MV-4-11 (cell line): ENCODE data around the gene TRAF1.

Experiments
- DNase-seq: peaks from one replicate; lab custom pipeline; 2025; lab: John Stamatoyannopoulos, UW

TRAF1 gene

DNA sequence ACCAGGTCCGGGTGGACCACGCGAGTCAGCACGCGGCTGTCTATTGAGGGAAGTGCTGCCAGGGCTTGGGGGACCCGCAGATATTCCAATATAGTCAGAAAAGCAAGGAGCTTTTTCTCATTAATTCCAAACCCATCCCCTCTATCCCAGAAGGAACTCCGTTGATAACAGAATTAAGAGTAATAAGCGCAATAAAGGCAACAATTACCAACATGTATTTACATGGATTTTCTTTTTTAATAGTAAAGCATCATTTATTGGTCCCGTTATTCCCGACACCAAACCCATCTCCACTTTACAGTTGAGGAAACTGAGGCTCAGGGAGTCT, 57.3 kb downstream of the TRAF1 start:
- no peak for DNase-seq

- DNase-seq: peak; percentile 97
These were observed 57.8 kb downstream of the TRAF1 start for GRCh38 chr9:120868676-120869359.

GRCh38 chr9:120868339-120868675, 58.3 kb downstream of the TRAF1 start:
- DNase-seq: peak; percentile 97

DNA sequence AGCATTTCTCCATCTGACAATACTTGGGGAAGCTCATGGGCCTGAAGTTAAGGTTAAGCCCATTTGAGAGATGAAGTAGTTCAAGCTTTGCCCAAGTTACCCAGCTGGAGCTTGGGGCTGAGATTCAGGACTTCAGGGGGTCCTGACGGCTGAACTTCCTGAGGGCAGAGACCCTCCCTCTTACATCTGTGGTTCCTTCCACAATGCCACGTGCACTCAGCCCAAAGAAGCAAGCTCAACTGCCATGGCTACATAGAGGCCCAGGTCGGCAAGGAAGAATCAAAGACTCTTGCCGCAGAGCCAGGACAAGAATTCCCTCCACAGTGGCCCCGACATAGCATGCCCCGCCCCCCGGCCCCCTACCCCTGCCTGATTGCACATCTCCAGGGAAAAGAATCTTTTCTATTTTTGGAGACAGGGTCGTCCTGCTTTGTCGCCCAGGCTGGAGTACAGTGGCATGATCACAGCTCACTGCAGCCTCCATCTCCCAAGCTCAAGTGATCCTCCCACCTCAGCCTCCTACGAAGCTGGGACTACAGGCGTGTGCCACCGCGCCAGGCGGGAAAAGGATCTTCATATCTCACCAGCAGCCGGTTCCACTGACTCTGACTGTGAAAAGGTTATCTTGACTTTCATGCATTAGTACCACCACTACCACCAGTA, 58.8 kb downstream of the TRAF1 start:
- DNase-seq: no peak

DNA sequence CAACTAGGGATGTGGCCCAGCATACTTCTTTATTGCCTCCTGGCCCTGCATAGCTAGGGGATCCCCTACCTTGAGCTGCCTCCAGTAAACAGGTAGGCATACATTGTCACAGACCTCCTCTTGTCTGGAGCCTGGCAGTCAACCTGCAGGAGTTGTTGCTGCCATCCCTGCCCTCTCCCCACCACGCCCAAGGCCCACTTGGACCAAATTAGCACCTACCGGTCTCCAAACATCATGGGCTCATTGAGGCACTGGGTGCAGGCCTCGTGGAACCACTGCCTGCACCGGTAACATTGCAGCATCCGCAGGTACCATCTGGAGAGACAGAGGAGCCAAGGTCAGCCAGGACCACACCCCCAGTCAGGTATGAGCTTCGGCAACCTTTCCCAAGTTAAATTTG, 59.9 kb downstream of the TRAF1 start:
- no peak for DNase-seq

- no peak for DNase-seq
These were observed 60.8 kb downstream of the TRAF1 start for GRCh38 chr9:120865809-120866208.

DNA sequence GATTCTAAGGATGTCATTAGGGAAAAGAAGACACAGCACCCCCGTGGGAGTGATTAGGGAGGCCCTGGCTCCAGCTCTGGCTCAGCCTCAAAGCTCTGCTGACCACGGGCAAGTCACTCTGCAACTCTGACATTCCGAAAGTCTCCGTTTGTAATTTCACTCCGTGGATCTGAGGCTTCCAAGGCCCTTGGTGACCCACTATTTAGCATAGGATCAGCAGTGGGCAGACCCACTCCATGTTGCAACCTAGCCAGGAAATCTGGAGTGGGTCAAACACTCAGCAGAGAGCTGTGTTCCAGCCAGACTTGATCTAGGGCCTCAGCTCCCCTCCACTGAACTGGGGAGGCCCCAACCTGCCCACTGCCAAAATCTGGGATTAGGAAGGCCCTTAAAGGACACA, 61.4 kb downstream of the TRAF1 start:
- no peak for DNase-seq

DNA sequence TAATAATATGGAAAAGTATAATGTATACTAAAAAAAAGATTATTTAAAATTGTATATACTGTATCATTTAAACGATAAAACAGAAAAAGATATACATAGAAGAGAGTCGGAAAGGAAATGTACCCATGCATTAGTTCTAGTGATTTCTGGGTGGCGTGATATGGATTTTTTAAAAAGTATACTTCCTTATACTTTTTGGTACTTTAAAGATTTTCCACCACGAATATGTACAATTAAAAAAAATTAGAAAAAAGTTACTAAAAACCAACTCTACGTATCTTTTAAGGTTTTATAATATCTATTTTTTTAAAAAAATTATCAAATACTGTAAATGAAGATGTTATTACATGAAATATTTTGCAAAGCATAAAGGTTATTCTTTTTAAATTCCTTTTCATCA, 61.9 kb downstream of the TRAF1 start:
- no peak for DNase-seq

- DNase-seq: no peak
These were observed 62.8 kb downstream of the TRAF1 start for GRCh38 chr9:120863833-120864232.

DNA sequence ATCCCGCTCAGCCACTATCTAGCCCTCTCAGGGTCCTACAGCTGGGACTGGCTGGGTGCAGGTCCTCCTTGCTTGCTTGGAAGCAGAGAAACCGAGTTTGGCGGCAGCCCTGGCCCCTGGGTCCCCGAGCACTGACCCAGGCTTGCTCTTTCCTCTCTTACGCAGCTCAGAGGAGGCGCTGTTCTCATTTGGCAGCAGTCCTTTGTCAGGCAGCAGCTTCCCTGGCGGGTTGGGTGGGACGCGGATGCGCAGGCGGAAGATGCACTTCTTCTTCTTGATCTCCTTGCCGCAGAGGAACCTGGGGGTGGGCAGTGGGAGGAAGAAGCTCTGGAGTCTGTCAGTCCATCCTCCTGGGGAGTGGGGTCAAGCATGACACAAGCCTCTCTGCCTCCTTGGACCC, 64.1 kb downstream of the TRAF1 start:
- no peak for DNase-seq

DNA sequence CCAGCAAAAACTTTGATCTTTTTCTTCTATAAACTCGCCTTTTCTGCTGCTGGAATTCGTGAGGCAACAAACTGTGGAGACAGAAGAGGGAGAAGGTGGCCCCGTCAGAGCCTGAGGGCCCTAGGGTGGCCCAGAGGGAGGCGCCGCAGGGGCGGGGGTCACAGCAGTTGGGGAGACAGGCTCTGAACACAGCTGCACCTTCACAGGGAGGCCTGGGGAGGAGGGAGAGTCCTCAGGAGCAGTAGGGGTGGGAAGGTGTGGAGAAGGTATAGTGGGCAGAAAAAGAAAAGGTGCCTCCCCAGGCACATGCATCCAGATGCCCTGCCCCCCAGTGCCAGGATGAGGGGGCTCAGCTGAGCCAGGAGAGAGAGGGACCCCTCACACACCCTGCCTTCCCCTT, 64.7 kb downstream of the TRAF1 start:
- DNase-seq: no peak

DNA sequence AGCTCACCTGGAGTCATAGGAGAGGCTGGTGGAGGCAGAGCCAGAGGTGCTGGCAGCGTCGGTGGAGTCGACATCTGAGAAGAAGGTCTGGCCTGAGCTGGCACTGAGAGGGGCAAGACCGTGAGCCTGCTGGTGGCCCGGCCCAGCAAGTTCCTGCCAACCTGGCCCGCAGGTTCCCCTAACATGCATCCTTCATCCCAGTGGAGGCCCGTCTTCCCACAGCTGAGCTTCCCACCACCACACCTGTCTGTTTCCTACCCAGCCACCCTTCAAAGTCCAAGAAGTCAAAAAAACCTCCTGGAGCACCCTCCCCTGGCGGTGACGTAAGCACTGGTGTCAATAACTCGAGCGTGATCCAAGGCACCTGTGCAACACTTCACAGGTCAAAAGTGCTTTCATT, 66.5 kb downstream of the TRAF1 start:
- DNase-seq: no peak

- DNase-seq: no peak
These were observed 67.2 kb downstream of the TRAF1 start for GRCh38 chr9:120859361-120859760.

GRCh38 chr9:120857902-120858301, 68.7 kb downstream of the TRAF1 start:
- DNase-seq: no peak

DNA sequence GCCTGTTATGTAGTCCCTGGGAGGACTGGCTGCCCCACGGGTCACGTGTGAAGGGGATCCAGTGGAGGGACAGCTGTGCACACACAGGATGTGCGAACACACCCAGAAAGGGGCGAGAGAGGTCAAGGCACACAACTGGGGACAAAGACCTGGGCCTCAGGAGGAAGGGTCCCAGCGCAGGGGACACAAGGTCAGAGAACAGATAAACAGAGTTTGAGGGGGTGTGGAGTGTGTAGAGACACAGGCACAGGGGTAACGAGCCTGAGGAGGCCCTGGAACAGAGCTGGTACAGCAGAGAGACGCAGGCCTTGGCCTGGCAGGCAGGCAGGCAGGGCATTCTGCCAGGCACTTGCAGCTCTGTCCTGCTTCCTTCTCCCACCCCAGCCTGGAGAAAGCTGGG, 69.1 kb downstream of the TRAF1 start:
- DNase-seq: no peak

- no peak for DNase-seq
These were observed 69.9 kb downstream of the TRAF1 start for GRCh38 chr9:120856700-120857099.

GRCh38 chr9:120855827-120856670, 70.5 kb downstream of the TRAF1 start:
- DNase-seq: no peak

DNA sequence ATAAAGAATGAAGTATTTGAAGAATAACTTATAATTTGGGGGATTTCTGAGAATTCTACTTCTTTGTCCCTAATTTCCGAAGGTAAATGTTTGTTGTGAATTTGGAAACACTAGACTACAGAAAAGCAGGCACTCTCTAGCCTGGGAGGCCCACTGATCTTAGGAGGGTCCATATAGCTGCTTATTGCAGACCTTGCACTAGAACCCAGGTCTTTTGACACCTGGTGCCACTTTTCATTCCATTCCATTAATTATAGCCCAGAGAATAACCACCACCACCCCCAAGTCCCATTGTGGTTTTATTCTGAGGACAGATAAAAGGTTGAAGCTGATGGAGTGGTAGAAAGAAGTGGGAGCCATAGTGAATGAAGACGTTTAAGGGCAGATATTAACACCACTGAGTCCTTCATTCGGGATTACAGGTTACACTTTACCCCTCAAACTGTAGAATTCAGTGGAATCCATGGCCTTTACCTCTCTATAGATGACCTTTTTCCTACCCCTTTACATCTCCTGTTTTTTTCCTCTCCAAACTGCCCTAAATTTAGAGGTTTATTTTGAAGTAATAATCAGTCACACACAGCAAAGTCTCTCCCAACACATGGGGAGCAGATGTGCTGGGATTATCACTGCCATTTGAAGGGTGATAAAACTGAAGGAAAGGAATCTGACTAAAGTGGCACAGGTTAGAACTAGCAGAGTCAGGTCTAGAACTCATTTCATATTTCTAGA, 71.8 kb downstream of the TRAF1 start:
- DNase-seq: no peak

GRCh38 chr9:120853198-120853597, 73.4 kb downstream of the TRAF1 start:
- no peak for DNase-seq
